GM23338 (cell line): ENCODE results near the gene OR6K3. TPM values are rescaled to one million over a fixed set of nuclear protein-coding genes. Genes with fewer than 3 reads are reported as not detected.

ENCODE experiments used
- ATAC-seq: fragments of 200-7000 bp; cut with Tn5 transposase; 3 replicates; pipeline ENCODE4 v1.9.1; 2020
- DNase-seq: peaks from one replicate; pipeline ENCODE4 v3.0.0-alpha.2; 2015; ENCODE audit warnings: low spot score
- H2AFZ ChIP-seq: fragments of 200-600 bp; sonication (generic); 2 replicates; pipeline ENCODE4 v1.8.0; 2016; ENCODE audit warnings: antibody characterized with exemption, mild to moderate bottlenecking, moderate library complexity
- H3F3A ChIP-seq: fragments of 200-600 bp; sonication (generic); replicated peaks from 2 replicates; pipeline ENCODE4 v1.8.0; 2017; ENCODE audit warnings: antibody characterized with exemption, mixed run types, low read depth
- H3K27ac ChIP-seq: fragments of 200-600 bp; sonication (generic); 2 replicates; pipeline ENCODE4 v1.6.1; 2016; ENCODE audit warnings: low read depth
- H3K27me3 ChIP-seq: fragments of 200-600 bp; sonication (generic); 2 replicates; pipeline ENCODE4 v1.8.0; 2016; ENCODE audit warnings: mild to moderate bottlenecking, mixed run types, moderate library complexity; ENCODE audit not compliant: insufficient read depth
- H3K36me3 ChIP-seq: fragments of 200-600 bp; sonication (generic); 2 replicates; pipeline ENCODE4 v1.8.0; 2016; ENCODE audit warnings: mild to moderate bottlenecking; ENCODE audit not compliant: insufficient read depth
- H3K4me1 ChIP-seq: fragments of 200-600 bp; sonication (generic); 2 replicates; pipeline ENCODE4 v1.8.0; 2016; ENCODE audit warnings: mild to moderate bottlenecking, moderate library complexity; ENCODE audit not compliant: insufficient read depth
- H3K4me2 ChIP-seq: fragments of 200-600 bp; sonication (generic); 2 replicates; pipeline ENCODE4 v1.7.1; 2017; ENCODE audit warnings: mixed run types
- H3K4me3 ChIP-seq: fragments of 200-600 bp; sonication (generic); 2 replicates; pipeline ENCODE4 v1.6.1; 2016; ENCODE audit warnings: mixed run types
- H3K79me2 ChIP-seq: fragments of 200-600 bp; sonication (generic); replicated peaks from 2 replicates; pipeline ENCODE4 v1.8.0; 2017; ENCODE audit warnings: mild to moderate bottlenecking; ENCODE audit not compliant: insufficient read depth
- H3K9me2 ChIP-seq: fragments of 200-600 bp; sonication (generic); 2 replicates; pipeline ENCODE4 v1.8.0; 2017; ENCODE audit not compliant: insufficient read depth
- H4K20me1 ChIP-seq: fragments of 200-600 bp; sonication (generic); replicated peaks from 2 replicates; pipeline ENCODE4 v1.8.0; 2017; ENCODE audit warnings: mild to moderate bottlenecking; ENCODE audit not compliant: insufficient read depth
- H3K27ac Mint-ChIP-seq: 2 replicates; pipeline ENCODE4 v1.8.0; 2020; ENCODE audit warnings: inconsistent platforms, mild to moderate bottlenecking, moderate library complexity, mixed read lengths
- H3K27me3 Mint-ChIP-seq: 3 replicates; pipeline ENCODE4 v1.8.0; 2022; ENCODE audit warnings: low read depth, mild to moderate bottlenecking, moderate library complexity, mixed read lengths, inconsistent platforms; ENCODE audit not compliant: insufficient read depth, poor library complexity
- H3K36me3 Mint-ChIP-seq: 3 replicates; pipeline ENCODE4 v1.8.0; 2021; ENCODE audit warnings: low read depth, mild to moderate bottlenecking, inconsistent platforms, moderate library complexity, mixed read lengths
- H3K4me1 Mint-ChIP-seq: 3 replicates; pipeline ENCODE4 v1.8.0; 2020; ENCODE audit warnings: mild to moderate bottlenecking, inconsistent platforms, mixed read lengths
- H3K4me3 Mint-ChIP-seq: 3 replicates; pipeline ENCODE4 v1.8.0; 2021; ENCODE audit warnings: moderate library complexity, mild to moderate bottlenecking, inconsistent platforms, mixed read lengths
- H3K9me3 Mint-ChIP-seq: 3 replicates; pipeline ENCODE4 v1.8.0; 2020; ENCODE audit warnings: moderate library complexity, mild to moderate bottlenecking, inconsistent platforms, mixed read lengths
- CREB1 ChIP-seq: fragments of 250-450 bp; sonication (Bioruptor Pico); IDR thresholded peaks from 2 replicates; pipeline ENCODE4 v1.5.0; 2020; ENCODE audit warnings: low read depth, mild to moderate bottlenecking, moderate library complexity
- CTCF ChIP-seq, 2 experiments: fragments of 200-600 bp in 1 of 2; sonication (generic) in 1 of 2; conservative IDR thresholded peaks; 2 replicates each; pipeline versions ENCODE4 v1.5.1 to v1.6.1; 2016 to 2017; ENCODE audit warnings: antibody characterized with exemption in 2 of 2, low read depth in 2 of 2, mild to moderate bottlenecking in 2 of 2, moderate library complexity in 1 of 2
- EZH2 ChIP-seq: fragments of 200-600 bp; sonication (generic); IDR thresholded peaks from one replicate; pipeline ENCODE4 v1.8.0; 2017; ENCODE audit warnings: antibody characterized with exemption, mild to moderate bottlenecking, low read depth; ENCODE audit not compliant: unreplicated experiment
- EZH2phosphoT487 ChIP-seq: fragments of 200-600 bp; sonication (generic); IDR thresholded peaks from one replicate; pipeline ENCODE4 v1.8.1; 2018; ENCODE audit warnings: antibody characterized with exemption; ENCODE audit not compliant: unreplicated experiment
- JUNB ChIP-seq: IDR thresholded peaks from one replicate; pipeline ENCODE4 v1.6.1; 2016; ENCODE audit warnings: antibody characterized with exemption; ENCODE audit not compliant: unreplicated experiment
- NANOG ChIP-seq: IDR thresholded peaks from 2 replicates; pipeline ENCODE4 v1.6.1; 2016; ENCODE audit warnings: antibody characterized with exemption, borderline replicate concordance
- POLR2AphosphoS5 ChIP-seq: IDR thresholded peaks from 2 replicates; pipeline ENCODE4 v1.6.1; 2016; ENCODE audit warnings: antibody characterized with exemption, low read depth
- STAT1 ChIP-seq: IDR thresholded peaks from one replicate; pipeline ENCODE4 v1.6.1; 2016; ENCODE audit warnings: antibody characterized with exemption; ENCODE audit not compliant: unreplicated experiment
- ZNF114 ChIP-seq: fragments of 250-450 bp; sonication (Bioruptor Pico); IDR thresholded peaks from 2 replicates; pipeline ENCODE4 v1.5.0; 2020; ENCODE audit warnings: mild to moderate bottlenecking, moderate library complexity
- ZNF331 ChIP-seq: fragments of 250-450 bp; sonication (Bioruptor Pico); IDR thresholded peaks from 2 replicates; pipeline ENCODE4 v1.5.0; 2020; ENCODE audit warnings: low read depth, mild to moderate bottlenecking, moderate library complexity
- ZNF462 ChIP-seq: fragments of 250-450 bp; sonication (Bioruptor Pico); IDR thresholded peaks from 2 replicates; pipeline ENCODE4 v1.5.0; 2020; ENCODE audit warnings: mild to moderate bottlenecking, moderate library complexity
- polyA plus RNA-seq: library from polyadenylated mRNA; unstranded; fragments of >200 nt; fragmentation: Nextera tagmentation; extraction: Ambion mirVana; gene quantifications from 2 replicates; pipeline ENCODE4 v1.2.1, GENCODE V29; 2016
- total RNA-seq: library from RNA; depleted of rRNA; stranded (reverse); fragments of >200 nt; shearing (Covaris generic); gene quantifications from 2 replicates; pipeline ENCODE4 v1.2.3, GENCODE V29; 2014
- TF ChIP-seq, protein P1 (sequence below): IDR thresholded peaks from one replicate; pipeline ENCODE4 v1.6.1; 2018; ENCODE audit warnings: antibody characterized with exemption; ENCODE audit not compliant: unreplicated experiment
- TF ChIP-seq, protein P2 (sequence below): IDR thresholded peaks from 2 replicates; pipeline ENCODE4 v1.6.1; 2016; ENCODE audit warnings: antibody characterized with exemption

The OR6K3 gene
- total and polyA plus RNA-seq, 2 experiments from 2014 or later, result not detected

- Histone ChIP-seq H4K20me1 (no peaks in the 10 kb centered on the region), H3K4me3 (no peak overlapping the region), H3K4me1 (no peaks in the 10 kb centered on the region), H3F3A (no peaks in the 10 kb centered on the region), H3K4me2 (no peak overlapping the region), H2AFZ (no peak overlapping the region), H3K36me3 (no peaks in the 10 kb centered on the region), H3K79me2 (no peaks in the 10 kb centered on the region), H3K9me2 (no peaks in the 10 kb centered on the region), H3K27me3 (no peaks in the 10 kb centered on the region), H3K27ac (no peak overlapping the region)
- Mint-ChIP-seq H3K9me3 (no peaks in the 10 kb centered on the region), H3K27me3 (no peaks in the 10 kb centered on the region), H3K4me3 (no peak overlapping the region), H3K4me1 (no peaks in the 10 kb centered on the region), H3K36me3 (no peaks in the 10 kb centered on the region), H3K27ac (no peak overlapping the region)
- no peak for TF ChIP-seq STAT1
- no peak for TF ChIP-seq CTCF (conservative IDR thresholded peaks at IDR 0.05; ENCODE audit: low read depth in 2 of 2)
- TF ChIP-seq, protein P1, sequence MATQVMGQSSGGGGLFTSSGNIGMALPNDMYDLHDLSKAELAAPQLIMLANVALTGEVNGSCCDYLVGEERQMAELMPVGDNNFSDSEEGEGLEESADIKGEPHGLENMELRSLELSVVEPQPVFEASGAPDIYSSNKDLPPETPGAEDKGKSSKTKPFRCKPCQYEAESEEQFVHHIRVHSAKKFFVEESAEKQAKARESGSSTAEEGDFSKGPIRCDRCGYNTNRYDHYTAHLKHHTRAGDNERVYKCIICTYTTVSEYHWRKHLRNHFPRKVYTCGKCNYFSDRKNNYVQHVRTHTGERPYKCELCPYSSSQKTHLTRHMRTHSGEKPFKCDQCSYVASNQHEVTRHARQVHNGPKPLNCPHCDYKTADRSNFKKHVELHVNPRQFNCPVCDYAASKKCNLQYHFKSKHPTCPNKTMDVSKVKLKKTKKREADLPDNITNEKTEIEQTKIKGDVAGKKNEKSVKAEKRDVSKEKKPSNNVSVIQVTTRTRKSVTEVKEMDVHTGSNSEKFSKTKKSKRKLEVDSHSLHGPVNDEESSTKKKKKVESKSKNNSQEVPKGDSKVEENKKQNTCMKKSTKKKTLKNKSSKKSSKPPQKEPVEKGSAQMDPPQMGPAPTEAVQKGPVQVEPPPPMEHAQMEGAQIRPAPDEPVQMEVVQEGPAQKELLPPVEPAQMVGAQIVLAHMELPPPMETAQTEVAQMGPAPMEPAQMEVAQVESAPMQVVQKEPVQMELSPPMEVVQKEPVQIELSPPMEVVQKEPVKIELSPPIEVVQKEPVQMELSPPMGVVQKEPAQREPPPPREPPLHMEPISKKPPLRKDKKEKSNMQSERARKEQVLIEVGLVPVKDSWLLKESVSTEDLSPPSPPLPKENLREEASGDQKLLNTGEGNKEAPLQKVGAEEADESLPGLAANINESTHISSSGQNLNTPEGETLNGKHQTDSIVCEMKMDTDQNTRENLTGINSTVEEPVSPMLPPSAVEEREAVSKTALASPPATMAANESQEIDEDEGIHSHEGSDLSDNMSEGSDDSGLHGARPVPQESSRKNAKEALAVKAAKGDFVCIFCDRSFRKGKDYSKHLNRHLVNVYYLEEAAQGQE, result no peak
- no peak for TF ChIP-seq POLR2AphosphoS5
- no peak for TF ChIP-seq ZNF331
- no peak for TF ChIP-seq EZH2
- no peak for TF ChIP-seq JUNB
- no peak for TF ChIP-seq NANOG
- TF ChIP-seq, protein P2, sequence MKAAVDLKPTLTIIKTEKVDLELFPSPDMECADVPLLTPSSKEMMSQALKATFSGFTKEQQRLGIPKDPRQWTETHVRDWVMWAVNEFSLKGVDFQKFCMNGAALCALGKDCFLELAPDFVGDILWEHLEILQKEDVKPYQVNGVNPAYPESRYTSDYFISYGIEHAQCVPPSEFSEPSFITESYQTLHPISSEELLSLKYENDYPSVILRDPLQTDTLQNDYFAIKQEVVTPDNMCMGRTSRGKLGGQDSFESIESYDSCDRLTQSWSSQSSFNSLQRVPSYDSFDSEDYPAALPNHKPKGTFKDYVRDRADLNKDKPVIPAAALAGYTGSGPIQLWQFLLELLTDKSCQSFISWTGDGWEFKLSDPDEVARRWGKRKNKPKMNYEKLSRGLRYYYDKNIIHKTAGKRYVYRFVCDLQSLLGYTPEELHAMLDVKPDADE, result no peak
- no peak for TF ChIP-seq CREB1 (CRISPR knock-in tag)
- TF ChIP-seq EZH2phosphoT487, result no peak
- TF ChIP-seq ZNF114 (CRISPR knock-in tag), result no peak
- no peak for TF ChIP-seq ZNF462 (CRISPR knock-in tag)
- DNase-seq (no peak), ATAC-seq (no peak)
Measured at GRCh38 chr1:158691907-158692306, 28.6 kb downstream of the OR6K3 start.
